GM18868 (cell line): ENCODE data around the gene LRSAM1.

ENCODE experiments used
- ATAC-seq: cut with Tn5 transposase; IDR thresholded peaks from one replicate; pipeline ENCODE4 v1.9.1; 2021; ENCODE audit warnings: mild to moderate bottlenecking, moderate library complexity; ENCODE audit not compliant: unreplicated experiment

LRSAM1 gene

DNA sequence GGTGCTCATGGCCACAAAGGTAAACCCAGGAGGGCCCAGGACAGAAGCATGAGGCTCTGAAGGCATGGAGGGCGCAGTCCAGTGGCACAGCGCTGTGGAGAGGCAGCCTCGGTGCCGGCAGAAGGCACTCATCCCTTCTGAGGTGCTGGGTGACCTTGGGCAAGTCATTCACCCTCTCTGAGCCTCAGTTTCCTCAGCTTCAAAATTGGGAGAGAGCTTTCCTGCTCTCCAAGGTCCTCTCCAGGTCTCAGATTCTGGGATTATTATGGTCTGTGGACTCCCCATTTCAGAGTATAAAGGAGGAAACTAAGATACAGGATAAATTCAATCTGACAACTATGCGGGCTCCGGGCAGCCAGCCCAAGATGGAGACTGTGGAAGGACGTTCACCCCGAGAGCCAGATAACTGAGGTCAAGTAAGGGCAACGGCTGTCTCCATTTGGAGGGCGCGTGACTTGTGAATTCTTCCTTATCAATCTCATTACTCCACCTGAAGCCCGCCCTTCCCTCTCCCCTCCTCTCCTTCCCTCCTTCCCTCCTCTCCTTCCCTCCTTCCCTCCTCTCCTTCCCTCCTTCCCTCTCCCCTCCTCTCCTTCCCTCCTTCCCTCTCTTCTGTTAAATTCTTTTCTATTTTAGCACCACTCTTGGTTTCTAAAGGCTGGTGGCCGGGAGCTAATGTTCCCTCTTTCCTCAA, 58.1 kb downstream of the LRSAM1 start:
- no peak for ATAC-seq

DNA sequence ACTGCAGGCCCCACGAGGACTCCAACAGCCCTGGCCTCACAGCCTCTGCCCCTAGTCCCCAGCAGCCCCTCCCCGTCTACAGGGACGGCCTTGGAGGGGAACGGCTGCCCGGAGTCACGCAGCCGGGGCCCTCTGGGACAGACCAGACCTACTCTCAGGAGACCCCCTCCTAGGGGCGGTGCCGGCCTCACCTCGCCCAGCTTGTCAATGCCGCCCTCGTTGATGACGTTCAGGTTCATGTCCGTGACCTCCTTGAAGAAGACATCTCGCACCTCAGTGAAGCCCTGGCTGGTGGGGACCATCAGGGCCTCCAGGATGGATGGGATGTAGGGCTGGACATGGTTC, 58.6 kb downstream of the LRSAM1 start:
- ATAC-seq, result no peak

DNA sequence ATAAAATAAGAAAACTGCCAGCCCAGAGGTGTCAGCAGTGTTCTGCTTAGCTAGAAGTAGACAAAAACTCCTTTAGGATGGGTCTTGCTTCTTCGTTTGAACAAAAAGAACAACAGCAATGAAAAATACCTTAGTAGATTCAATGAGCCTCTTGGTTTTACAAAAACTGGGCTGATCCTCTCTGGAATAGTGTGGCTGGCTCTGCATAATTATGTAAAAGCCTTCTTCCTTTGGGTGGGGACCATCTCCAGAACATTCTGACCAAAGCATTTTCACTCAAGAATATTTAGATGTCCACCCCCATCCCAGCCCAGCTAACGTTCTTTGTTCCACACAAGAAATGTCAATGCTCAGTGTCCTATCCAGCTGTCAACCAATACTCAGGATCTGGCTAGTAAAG, 63.2 kb downstream of the LRSAM1 start:
- no peak for ATAC-seq

DNA sequence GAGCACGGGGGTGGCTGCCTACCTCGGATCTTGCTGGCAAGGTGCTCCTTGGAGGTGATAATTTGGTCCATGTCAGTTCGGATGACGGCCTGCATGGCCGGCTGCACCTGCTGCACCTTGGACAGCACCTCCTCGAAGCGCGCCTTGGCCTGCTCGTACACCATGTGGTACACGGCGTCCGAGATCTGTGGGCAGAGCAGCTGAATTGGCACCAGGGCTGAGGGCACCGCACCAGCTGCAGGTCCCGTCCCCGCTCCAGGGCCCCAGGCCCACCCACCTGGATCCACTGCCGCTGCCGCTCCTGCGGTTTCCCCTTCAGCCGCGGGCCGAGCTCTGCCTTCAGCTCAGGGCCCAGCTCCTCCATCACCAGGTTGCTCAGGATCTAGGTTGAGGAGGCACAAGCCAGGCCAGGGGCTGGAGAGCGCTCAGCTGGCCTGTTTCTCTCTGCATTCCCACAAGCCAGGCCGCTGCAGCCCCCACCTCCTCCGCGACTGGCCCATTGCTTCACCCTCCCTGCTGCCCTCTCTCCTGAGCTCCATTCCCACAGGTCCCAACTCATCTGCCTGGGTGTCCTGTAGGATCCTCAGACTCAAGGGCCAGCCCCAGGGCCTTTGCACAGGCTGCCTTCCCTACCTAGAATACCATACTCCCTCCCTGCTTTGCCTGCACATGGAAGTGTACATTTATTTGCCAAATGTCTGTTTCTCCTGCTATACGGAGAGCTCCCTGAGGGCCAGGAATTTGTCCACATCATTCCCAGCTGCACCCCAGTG, 65.7 kb downstream of the LRSAM1 start:
- no peak for ATAC-seq

DNA sequence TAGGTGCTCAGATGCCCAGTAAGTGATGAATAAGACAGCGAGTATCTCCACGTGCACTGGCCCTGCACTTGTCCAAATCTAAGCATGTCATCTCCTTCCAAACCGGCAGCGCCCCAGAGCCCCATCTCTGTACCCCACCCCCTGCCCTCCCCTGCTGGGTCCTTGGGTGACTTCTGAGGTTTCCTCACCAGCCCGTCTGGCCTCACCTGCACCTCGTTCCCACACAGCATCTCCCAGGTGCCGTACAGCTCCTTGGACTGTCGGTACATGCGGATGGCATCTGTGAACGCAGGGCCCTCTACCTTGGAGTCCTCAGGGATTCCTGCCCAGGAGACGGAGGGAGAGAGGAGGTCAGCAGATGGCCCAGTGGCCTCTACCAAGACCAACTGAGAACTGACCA, 66.3 kb downstream of the LRSAM1 start:
- no peak for ATAC-seq

DNA sequence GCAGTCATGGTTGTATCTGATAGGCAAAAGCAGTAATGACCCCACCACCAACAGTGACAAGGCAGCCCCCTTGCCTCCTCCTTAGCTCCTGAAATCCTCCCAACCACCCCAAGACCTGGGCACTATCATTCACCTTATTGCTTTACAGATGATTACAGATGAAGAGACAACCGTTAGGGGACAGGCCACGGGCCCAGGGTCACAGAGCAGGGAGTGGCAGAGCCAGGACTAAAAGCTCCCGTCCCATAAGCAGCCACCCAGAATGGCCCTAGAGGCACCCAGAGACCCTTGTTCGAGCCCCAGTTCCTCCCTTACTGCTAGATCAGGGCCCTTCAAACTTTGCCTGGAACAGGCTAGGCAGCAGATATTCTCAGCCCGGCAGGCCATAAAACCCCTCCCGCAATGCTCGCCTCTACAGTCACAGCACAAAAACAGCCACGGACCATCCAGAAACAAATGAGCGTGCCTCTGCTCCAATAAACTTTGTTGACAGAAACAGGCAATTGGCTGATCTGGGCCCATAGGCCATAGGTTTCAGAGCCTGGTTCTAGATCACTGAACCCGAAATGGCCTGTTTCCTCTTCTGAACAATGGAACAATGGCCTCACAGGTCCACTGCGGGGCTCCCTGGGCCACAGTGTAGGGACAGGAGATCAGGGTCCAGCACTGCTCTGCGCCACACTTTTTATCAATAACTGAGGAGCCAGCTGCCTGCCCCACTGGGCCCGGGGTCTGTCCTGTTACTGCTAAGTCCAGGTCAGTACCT, 67.0 kb downstream of the LRSAM1 start:
- ATAC-seq, result no peak

DNA sequence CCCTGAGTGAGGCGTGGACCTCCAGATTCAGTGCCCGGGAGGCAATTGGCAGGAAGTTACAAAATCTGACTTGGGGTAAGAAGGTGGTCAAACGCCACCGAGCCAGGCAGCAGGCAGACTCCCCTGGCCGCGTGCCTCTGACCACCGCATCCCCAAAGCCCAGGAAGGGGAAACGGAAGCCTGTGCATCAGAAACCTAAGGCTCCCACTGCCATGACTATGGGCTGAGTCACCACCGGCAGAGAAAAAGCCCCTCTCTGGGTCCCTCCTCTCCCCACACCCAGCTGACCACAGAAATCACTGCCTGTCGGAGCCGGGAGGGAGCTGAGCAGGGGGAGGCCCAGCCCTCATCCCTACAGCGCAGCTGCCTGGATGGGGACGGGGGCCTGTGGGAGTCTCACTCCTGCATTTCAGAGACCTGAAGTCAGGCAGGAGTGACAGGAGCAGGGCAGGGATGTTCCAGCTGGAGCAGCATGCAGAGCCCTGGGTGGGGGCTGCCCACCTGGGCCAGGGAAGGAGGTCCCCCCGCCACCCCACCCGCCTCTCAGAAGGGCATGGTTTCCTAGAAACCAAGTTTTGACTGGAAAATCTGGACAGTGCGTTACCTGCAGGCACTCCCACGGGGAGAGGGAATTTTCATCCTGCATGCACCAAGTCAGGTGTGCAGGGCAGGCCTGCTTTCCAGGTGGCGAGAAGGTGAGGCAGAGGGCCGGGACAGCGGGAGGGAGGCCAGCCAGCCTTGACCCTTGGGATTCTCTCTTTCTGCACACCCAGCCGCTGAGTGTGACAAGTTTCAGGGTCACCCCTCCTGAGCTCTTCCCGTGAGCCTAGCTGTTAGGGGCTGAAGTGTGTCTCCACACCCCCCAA, 68.2 kb downstream of the LRSAM1 start:
- ATAC-seq, result no peak

DNA sequence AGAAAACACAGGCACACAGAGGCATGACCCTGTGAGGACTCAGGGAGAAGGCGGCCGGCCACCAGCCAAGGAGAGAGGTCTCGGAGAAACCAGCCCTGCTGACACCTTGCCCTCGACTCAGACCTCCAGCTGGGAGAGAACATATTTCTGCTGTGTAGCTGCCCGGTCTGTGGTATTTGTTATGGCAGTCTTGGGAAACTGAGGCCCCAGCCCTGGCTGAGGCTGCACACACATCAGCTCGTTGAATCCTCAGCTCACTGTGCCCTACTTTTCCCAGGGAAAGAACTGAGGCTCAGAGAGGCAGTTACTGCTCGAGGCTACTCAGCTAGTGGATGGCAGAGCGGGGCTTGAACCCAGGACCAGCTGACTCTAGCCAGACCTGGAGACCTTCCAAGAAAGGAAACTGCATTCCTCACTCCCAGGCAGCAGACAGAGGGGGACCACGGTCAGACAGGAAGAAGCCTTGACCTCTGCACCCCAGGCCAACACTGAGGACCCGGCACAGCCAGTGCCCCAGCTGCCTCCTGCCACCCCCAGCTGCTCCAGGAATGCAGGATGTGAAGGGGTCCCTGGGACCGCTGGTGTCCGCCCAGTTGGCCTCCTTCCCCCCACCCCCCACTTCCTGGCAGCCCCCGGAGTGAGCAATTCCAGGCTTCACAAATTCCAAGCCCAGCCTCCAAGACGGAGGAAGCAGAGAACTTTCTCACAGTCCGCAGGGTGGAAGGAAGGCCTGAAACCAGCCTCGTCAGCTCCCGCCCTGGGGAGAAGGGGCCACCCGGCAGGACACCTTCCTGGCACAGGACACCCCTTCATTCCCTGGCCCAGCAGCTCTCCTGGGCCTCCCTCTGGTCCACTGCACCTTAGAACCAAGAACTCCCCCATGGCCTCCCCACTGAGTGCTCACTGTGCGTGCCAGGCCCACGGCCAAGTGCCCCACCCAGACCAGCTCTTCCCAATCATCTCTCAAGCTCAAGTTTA, 69.9 kb downstream of the LRSAM1 start:
- ATAC-seq, result no peak

DNA sequence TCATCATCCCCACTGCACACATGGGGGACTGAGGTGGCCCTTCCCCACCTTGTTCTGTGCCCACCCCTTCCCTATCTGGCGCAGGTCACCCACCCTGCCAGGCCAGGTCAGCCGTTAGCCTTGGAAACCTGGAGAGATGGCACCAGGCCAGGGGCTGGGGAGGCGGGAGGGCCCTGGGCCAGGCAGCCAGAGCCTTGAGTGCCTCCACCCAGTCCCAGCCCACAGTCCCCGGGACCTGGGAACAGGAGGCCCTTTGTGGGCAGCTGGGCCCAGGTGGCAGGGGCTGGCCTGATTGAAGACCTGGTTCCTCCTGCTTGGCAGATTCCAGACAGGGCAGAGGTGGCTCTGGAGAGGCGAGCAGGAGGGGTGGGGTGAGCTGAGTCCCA, 70.6 kb downstream of the LRSAM1 start:
- ATAC-seq, result no peak

DNA sequence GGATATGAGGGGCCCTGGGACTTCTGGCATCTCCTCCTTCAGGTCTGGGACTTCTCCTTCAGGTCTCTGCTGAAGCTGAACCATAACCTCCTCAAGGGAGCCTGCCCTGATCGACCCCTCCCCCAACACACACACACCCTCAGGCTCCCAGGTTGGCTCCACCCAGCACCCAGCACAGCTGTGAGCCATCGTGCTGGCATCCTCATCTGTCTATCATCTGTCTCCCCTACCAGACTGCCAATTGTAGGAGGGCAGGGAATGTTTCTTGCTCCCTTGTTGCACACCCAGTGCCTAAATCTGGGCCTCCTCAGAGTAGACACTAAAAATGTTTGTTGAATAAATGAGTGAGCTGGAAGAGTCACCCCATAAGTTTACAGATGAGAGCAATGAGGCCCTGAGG, 71.4 kb downstream of the LRSAM1 start:
- ATAC-seq, result no peak

DNA sequence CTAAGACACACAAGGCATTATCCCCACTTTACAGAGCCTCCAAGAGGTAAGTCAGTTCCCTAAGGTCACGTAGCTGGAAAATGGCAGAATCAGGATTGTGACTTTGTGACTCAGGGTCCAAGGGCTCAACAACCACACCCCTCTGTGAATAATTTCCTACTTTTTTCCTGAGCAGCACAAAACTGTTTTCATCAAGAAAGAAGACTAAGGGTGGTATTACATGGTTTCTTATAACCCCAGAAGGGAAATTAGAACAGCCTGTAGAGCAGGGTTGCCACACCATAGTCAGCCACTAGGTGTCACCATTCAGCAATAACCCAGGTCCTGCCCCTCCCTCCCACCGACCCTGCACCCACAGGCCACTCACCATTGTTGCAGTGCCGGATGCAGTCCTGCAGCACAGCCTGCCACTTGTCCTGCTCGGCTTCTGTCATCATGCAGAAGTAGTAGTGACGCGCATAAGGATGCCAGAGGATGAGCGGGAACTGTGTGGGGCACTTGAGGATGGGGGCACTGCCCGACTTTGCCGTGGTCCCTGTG, 72.1 kb downstream of the LRSAM1 start:
- ATAC-seq, result no peak

DNA sequence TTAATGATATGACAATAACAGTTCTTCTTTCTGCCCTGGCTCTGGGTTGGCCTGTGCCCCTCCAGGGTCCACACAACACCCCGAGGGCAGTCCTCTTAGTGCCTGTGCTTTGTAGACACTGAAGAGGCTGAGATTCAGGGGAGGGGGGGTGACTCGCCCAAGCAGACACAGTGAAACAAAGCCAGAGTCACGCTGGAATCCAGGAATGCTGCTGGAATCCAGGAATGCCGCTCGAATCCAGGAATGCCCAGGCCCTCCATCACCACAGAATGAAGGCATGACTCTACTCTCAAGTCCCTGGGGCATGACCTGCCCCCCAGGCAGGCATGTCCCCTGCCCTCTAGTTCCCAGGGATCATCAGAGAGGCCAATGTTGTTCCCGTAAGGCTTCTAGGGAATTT, 73.1 kb downstream of the LRSAM1 start:
- no peak for ATAC-seq

DNA sequence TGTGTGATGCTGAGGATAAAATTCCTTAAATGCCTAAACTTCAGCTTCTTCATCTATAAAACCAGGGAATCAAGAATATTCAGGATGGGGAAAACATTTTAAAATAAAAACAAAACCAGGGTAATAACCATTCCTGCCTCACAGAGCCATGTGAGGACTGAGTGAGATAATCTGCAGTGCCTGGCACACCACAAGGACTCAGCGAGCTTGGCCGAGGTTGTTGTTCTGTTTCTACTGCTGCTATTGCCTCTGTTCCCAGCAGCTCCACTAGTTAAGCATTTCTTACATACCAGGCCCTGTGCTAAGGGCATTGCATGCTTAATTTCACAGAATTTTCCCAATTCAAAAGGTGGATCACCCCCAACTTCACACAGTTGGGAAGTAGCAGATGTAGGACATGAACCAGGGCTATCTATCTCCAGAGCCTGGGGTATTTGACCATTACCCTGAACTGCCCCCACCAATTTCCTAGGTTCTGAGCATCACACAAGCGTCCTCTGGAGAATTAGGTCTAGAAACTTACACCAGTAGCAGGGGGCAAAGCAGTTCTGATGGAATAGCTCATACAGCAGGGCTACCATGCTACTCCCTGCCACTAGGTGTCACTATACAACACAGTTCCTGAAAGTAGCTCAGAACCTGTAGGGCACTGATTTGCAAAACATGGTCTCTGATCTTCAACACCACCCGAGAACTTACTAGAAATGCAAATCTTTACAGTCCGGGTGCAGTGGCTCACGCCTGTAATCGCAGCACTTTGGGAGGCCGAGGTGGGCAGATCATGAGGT, 74.3 kb downstream of the LRSAM1 start:
- no peak for ATAC-seq

DNA sequence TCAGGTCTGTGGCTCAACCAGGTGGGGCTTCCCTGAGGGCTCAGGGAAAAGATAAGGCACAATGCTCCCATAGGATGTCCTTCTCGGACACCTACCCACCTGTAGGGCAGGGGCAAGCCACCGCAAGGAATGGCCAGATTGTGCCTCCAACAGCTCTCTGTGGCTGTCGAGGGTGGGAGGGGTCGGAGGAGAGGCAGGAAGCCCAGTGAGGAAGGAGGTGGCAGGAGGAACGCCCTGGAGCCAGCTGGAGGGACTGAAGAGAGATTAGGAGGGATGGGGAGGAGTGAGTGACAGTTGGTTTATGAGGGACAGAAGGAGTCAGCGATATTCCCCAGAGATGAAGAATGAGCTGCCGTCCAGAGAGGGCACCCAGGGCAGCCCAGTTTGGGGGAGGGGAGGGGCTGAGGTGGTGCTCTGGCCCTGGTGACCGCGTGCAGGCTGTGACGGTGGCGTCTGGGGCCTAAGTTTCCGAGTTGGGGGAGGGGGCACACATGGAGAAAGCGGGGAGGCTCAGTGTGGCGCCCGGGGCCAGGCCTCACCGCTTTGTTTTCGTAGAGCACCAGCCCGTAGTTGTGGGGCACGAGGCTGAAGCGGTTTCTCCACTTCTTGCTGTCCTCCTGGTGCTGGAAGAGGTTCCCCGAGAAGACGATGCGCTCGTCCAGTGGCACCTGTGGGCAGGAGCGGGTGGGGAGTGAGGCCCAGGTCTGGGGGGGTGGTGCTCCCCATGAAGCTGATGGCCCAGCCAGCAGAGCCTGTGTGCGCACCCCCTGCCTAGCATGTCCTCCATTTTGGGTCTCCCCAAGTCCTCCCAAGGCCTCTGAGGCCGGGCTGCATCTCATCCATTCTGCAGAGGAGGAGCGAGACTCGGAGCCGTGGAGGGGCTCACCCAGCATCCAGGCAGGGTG, 75.6 kb downstream of the LRSAM1 start:
- no peak for ATAC-seq

DNA sequence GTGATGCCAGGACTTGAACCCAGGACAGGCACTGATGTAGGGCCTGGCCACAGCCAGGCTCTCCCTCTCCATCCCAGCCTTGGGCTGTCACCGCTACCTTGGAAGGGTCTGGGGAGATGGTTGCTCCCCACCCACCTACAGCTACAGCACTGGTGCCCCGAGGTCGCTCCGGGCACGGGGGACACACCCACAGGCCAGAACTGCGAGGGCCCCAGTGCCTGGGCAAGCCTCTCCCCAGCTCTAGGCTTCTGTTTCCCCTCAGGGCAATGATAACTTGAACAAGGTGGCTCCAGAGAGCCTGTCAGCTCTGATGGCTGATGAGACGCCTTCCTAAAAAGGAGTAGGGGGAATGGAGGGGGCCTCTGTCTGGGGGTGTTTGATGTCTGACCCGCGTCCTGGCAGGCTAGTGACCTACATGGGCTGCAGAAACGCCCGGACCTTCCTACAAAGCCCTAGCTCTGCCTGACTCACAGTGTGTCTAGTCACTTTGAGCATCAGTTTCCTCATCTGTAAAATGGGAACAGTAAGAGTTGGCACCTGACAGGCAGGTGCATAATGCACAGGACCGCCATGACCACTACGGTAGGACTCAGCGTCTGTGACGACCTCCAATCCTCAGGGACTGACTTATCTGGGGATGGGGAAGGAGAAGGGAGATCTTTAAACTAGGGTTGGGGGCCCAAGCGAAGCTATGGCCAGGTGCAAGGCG, 76.4 kb downstream of the LRSAM1 start:
- no peak for ATAC-seq

DNA sequence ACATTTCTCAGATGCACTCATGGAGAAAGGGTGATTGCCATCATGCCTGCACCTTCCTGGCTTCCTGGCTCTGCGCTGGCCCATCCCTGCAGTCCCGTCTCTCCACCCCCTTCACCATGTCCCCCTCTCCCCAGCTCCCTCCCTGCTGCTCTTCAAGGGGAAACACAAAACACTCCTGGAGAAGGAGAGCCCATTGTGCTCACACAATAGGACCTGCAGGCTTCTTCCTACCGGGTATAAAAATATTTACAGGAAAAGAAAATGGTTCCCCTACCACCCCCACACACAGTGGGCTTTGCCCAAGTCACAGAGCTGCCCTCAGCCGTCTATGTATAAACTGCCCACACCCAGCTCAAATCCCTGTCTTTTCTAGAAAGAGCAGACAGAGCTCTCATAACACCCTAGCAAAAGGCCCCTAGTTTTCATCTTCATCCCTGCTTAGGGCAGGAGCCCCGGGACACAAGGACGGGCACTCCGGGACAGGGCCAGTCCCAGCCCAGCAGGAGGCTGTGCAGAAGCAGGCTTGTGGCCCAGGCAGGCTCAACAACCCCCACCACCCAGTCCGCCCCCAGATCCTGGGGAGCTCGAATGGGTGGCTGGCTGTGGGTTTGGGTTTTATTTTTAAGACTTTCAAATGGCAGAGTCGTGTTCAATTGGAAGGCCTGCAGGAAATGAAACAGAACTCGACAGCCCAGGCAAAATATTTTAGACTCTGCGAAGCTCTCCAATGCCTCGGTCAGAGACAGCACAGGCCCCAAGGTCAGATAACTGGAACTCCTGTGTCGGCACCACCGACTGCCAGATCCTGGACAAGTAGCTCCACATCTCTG, 77.3 kb downstream of the LRSAM1 start:
- ATAC-seq, result no peak
